ENCODE measurements around the gene POC1A. TPM values are rescaled to one million over a fixed set of nuclear protein-coding genes. Genes with fewer than 3 reads are reported as not detected.

Gene POC1A
- total RNA-seq, 1 donor from 2014 or later: 2.4 TPM

DNA sequence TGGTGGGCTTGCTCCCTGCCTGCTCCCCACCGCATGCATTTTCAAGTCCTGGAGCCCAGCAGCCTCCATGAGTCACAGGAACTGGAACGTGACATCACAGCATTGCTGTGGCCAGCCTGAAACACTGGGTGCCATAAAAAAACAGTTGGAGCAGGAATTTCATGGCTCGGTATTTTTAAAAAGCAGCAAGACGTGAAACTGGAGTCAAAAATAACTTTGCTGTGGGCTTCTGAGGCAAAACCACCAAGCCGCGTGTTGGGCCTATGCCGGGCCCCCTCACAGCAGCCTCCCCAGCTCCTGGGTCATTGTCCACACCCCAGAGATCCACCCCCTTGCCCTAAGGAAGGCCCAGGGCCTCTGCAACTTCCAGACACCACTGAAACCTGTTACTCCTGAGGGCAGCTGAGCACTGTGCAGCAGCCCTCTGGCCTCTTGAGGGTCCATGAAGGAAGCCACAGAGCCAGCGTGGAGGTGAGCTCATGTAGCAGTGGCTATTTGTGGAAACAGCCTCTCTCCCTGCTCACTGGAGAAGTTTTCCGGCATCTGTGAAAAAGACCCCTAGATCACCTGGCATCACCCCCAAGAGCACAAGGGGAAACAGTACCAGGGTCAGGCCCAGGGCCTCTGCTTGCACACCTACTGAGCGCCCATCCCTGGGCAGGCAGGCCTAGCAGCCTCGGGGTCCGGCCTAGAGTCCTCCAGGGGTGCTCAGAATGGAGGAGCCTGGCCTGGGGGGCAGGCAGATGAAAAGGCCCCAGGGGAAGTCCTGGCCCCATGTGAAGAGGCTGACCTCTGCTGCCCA is 63.9 kb downstream of the POC1A start:
- no peak overlapping the region for H3K4me3 Mint-ChIP-seq
- intact Hi-C loops (cut with micrococcal nuclease): no loop called here
- ATAC-seq (ENCODE audit: low read depth): no peak
- POLR2A ChIA-PET: no interaction called here
- peaks cover 8% of the 10 kb centered on the region for H3K4me1 Mint-ChIP-seq
- no peaks in the 10 kb centered on the region for H3K36me3 Mint-ChIP-seq (ENCODE audit: low read depth)
- no peak overlapping the region for H3K27ac Mint-ChIP-seq
- TF ChIP-seq, protein P1, sequence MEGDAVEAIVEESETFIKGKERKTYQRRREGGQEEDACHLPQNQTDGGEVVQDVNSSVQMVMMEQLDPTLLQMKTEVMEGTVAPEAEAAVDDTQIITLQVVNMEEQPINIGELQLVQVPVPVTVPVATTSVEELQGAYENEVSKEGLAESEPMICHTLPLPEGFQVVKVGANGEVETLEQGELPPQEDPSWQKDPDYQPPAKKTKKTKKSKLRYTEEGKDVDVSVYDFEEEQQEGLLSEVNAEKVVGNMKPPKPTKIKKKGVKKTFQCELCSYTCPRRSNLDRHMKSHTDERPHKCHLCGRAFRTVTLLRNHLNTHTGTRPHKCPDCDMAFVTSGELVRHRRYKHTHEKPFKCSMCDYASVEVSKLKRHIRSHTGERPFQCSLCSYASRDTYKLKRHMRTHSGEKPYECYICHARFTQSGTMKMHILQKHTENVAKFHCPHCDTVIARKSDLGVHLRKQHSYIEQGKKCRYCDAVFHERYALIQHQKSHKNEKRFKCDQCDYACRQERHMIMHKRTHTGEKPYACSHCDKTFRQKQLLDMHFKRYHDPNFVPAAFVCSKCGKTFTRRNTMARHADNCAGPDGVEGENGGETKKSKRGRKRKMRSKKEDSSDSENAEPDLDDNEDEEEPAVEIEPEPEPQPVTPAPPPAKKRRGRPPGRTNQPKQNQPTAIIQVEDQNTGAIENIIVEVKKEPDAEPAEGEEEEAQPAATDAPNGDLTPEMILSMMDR (IDR thresholded peaks at IDR 0.05): no peak
- H3K27me3 Mint-ChIP-seq: no peaks in the 10 kb centered on the region
- no peaks in the 10 kb centered on the region for H3K9me3 Mint-ChIP-seq
- no peak for DNase-seq
- CTCF ChIA-PET: no interaction called here

DNA sequence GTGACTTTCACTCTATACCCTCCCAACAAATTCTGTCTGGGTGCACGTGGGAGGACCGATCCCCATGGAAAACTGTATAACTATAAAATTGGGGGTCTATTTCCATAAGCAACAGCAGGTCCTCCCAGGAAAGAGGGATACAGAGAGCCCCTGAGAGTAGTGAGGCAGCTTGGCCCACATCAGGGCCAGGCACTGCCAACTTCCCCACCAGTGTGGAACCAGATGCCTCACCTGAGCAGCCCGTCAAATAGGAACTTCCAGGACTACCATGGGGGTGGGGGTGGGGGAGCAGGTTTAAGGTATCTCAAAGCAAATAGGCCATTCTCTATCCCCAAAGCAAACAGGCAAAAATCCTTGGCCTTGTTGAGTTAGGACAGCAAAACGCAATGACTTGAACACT is 64.5 kb downstream of the POC1A start:
- CTCF ChIA-PET: no interaction called here

DNA sequence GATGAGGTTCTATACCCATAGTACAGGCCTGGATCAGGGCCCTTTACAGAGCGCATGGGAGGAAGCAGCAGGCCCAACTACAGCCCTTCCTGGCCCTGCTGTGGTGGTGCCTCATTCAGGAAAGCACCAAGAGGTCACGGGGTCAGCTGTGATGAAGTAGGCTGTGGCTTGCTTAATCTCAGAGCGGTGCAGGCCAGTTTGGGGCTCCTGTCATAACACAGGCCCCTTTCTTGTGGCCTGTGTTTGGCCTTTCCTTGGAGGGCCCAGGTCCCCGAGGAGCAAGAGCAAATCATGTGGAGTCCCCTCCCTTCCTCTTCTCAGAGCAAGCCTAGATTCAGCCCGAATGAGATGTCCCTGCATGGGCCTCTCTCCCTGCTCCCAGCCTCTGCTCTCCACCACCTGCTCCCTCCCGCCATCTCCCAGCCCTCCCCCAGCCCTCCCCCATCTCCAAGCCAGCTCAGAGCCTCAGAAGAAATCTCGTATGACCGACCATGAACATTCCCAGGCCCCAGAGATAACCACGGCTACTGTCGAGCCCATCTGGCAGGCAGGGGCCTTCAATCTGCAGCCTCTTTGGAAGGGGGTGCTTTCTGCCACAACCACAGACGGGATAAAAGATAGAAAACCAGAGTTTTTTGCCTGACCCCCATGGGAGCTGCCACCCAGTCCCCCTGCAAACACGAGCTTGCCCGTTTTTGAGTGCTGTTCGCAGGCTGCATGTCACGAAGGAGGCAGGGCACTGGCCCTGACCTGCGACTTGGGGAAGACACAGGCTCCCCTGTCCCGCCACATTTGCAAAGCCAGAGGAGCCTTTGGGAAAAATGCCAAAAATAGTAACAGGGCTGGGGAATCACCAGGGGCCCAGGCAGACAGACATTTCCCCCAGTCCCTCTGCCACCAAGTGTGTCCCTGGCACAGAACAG is 65.5 kb downstream of the POC1A start:
- Mint-ChIP-seq H3K27ac (no peak overlapping the region), H3K4me1 (peaks cover 8% of the 10 kb centered on the region), H3K9me3 (no peaks in the 10 kb centered on the region), H3K4me3 (no peak overlapping the region), H3K27me3 (no peaks in the 10 kb centered on the region), H3K36me3 (ENCODE audit: low read depth) (no peaks in the 10 kb centered on the region)
- intact Hi-C loops (cut with micrococcal nuclease): no loop called here
- CTCF ChIA-PET: no interaction called here
- TF ChIP-seq, protein P1 (IDR thresholded peaks at IDR 0.05): no peak
- ATAC-seq (ENCODE audit: low read depth) (no peak), DNase-seq (no peak)
- POLR2A ChIA-PET: no interaction called here

More for the DNA sequence above, 64.5 kb downstream of the POC1A start:
- peaks cover 8% of the 10 kb centered on the region for H3K4me1 Mint-ChIP-seq
- intact Hi-C loops (cut with micrococcal nuclease): no loop called here
- no peak overlapping the region for H3K27ac Mint-ChIP-seq
- no peaks in the 10 kb centered on the region for H3K36me3 Mint-ChIP-seq (ENCODE audit: low read depth)
- no peaks in the 10 kb centered on the region for H3K9me3 Mint-ChIP-seq
- ATAC-seq (ENCODE audit: low read depth): no peak
- DNase-seq: no peak
- no peak overlapping the region for H3K4me3 Mint-ChIP-seq
- TF ChIP-seq, protein P1 (IDR thresholded peaks at IDR 0.05): no peak
- H3K27me3 Mint-ChIP-seq: no peaks in the 10 kb centered on the region
- POLR2A ChIA-PET: no interaction called here

DNA sequence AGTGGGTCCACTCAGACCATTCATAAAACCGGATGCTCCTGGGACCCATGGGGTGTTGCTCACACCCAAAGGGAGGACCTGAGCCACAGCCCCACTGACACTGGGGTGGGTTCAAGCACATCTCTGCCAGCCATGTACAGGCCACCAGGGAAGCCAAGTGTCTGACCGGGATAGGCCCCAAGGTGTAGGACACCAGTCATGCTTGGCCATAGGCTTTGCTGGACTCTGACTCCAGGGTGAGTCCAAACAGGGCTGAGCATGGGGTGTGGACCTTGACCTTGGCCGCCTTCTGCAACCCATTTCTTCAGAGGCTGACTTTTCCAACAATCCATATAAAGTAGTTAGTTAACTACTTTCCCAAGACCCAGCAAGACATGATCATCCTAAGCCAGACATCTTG is 66.5 kb downstream of the POC1A start:
- no peaks in the 10 kb centered on the region for H3K9me3 Mint-ChIP-seq
- DNase-seq: no peak
- H3K4me1 Mint-ChIP-seq: peaks cover 8% of the 10 kb centered on the region
- no peaks in the 10 kb centered on the region for H3K36me3 Mint-ChIP-seq (ENCODE audit: low read depth)
- ChIA-PET POLR2A (no interaction called here), CTCF (no interaction called here)
- H3K4me3 Mint-ChIP-seq: no peak overlapping the region
- ATAC-seq (ENCODE audit: low read depth): no peak
- no peaks in the 10 kb centered on the region for H3K27me3 Mint-ChIP-seq
- no peak overlapping the region for H3K27ac Mint-ChIP-seq
- TF ChIP-seq, protein P1 (IDR thresholded peaks at IDR 0.05): no peak
- intact Hi-C loops (cut with micrococcal nuclease): no loop called here

DNA sequence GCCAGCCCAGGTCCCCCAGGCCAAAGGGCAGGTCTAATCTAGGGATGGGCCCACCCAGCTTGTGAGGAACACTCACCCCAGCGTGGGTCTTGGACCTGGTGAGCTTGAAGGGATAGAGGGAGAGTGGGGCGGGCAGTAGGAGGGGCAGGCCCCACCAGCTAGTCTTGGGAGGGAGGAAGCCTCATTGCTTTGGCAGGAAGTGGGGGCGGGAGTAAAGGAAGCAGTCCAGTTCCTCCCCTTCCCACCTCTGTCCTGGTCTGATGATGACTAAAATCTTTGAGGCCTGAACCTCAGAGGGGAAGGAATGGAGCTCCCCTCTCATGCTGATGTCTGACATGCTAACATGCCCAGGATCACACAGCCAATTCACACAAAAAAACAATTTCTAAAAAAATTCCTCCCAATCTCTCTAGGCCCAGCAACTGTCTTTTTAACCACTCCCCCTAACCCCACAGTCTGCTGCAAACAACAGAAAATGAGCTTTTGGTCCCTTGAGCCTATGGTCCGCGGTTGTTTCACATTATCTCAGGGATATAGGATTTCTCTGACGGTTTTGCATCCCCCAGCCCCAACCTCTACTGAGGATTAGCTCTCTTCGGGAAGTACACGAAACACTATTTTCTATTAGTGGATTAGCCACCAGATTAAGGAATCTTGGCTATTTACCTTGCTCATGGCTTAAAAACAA is 67.1 kb downstream of the POC1A start:
- H3K27me3 Mint-ChIP-seq: no peaks in the 10 kb centered on the region
- peaks cover 8% of the 10 kb centered on the region for H3K4me1 Mint-ChIP-seq
- H3K4me3 Mint-ChIP-seq: no peak overlapping the region
- H3K9me3 Mint-ChIP-seq: no peaks in the 10 kb centered on the region
- intact Hi-C loops (cut with micrococcal nuclease): no loop called here
- CTCF ChIA-PET: no interaction called here
- DNase-seq: no peak
- no peaks in the 10 kb centered on the region for H3K36me3 Mint-ChIP-seq (ENCODE audit: low read depth)
- TF ChIP-seq, protein P1 (IDR thresholded peaks at IDR 0.05): no peak
- no peak overlapping the region for H3K27ac Mint-ChIP-seq
- ATAC-seq (ENCODE audit: low read depth): no peak
- POLR2A ChIA-PET: no interaction called here

All from activated B cell treated with CpG ODN at 0.5 μM for 24 hours (primary cell).